ENCODE measurements around the gene THSD8. TPM values are rescaled to one million over a fixed set of nuclear protein-coding genes. Genes with fewer than 3 reads are reported as not detected.

THSD8 gene
- total and polyA plus RNA-seq, 2 of the 8 experiments (the other 6 are each of a cell fraction or from before 2014, with no cell fraction given), result 8.2 to 42.3 TPM

- Histone ChIP-seq H3K79me2 (ENCODE audit: control insufficient read depth in 1 of 2, insufficient read depth in 2 of 2, low read length in 2 of 2) (no peaks in the 10 kb centered on the region), H4K8ac (ENCODE audit: extremely low read depth, insufficient read depth, low read length) (peak overlapping the region; percentile 76), H2BK20ac (ENCODE audit: low read length) (peak overlapping the region; percentile 53; the same call in 1 of the 2 replicates), H2AK5ac (ENCODE audit: low read depth, low read length) (peak overlapping the region; percentile 76; the same call in 1 of the 2 replicates), H2AFZ (ENCODE audit: low read length) (no peak overlapping the region), H3K4ac (replicated peaks; ENCODE audit: insufficient read length, low read depth, low read length) (peak overlapping the region; percentile 87), H4K91ac (replicated peaks; ENCODE audit: insufficient read length, low read length) (peak overlapping the region; percentile 89), H2BK12ac (ENCODE audit: low read depth, low read length) (peak overlapping the region; percentile 56), H2BK15ac (ENCODE audit: low read length) (peak overlapping the region; percentile 95), H3K9me3 (ENCODE audit: insufficient read depth in 2 of 2, low read depth in 1 of 2, low read length in 1 of 2) (no peaks in the 10 kb centered on the region), H3K14ac (ENCODE audit: insufficient read length) (no peak overlapping the region), H3K9ac (replicated peaks in 1 of 4; ENCODE audit: extremely low read depth in 1 of 4, low read depth in 3 of 4, low read length in 3 of 4) (peak overlapping the region in 2 of 4 experiments; percentile 20 to 41; a peak in 3 of 7 replicates), H3K79me1 (ENCODE audit: low read depth, low read length) (no peaks in the 10 kb centered on the region; the same call in 1 of the 2 replicates), H3K23me2 (ENCODE audit: low read depth, low read length) (peaks cover 27% of the 10 kb centered on the region; the same call in 1 of the 2 replicates), H3K4me3 (ENCODE audit: extremely low read depth in 1 of 4, insufficient read depth in 2 of 4, low read depth in 3 of 4, low read length in 4 of 4) (peak overlapping the region; percentile 38 to 77 (median 54)), H3K27ac (ENCODE audit: low read depth, low read length) (peak overlapping the region; percentile 44; the same call in 1 of the 2 replicates), H2BK5ac (ENCODE audit: low read depth, low read length) (peak overlapping the region; percentile 71; the same call in 1 of the 2 replicates), H4K5ac (ENCODE audit: insufficient read length, low read depth, low read length) (peak overlapping the region; percentile 86), H3K27me3 (replicated peaks in 1 of 4; ENCODE audit: control insufficient read depth in 3 of 4, extremely low read depth in 1 of 4, insufficient read depth in 3 of 4, low read length in 3 of 4) (no peaks in the 10 kb centered on the region), H3K18ac (ENCODE audit: extremely low read depth, low read length) (peak overlapping the region; percentile 86), H4K20me1 (replicated peaks in 1 of 2; ENCODE audit: control insufficient read depth in 1 of 2, insufficient read depth in 2 of 2, low read length in 2 of 2) (peaks cover 0 to 1% of the 10 kb centered on the region in 2 experiments), H3K23ac (ENCODE audit: insufficient read length) (no peak overlapping the region), H3K56ac (replicated peaks; ENCODE audit: insufficient read length, low read depth, low read length) (peak overlapping the region; percentile 90), H3K36me3 (ENCODE audit: control insufficient read depth in 2 of 4, insufficient read depth in 4 of 4, low read length in 3 of 4) (no peaks in the 10 kb centered on the region), H3K4me1 (replicated peaks in 1 of 4; ENCODE audit: control insufficient read depth in 3 of 4, insufficient read depth in 4 of 4, low read length in 3 of 4) (peaks cover 13 to 30% (median 19%) of the 10 kb centered on the region in 4 experiments), H3K4me2 (ENCODE audit: insufficient read depth in 1 of 2, low read depth in 2 of 2, low read length in 2 of 2) (peak overlapping the region; percentile 51 to 98), H2BK120ac (replicated peaks; ENCODE audit: low read depth, low read length) (peak overlapping the region; percentile 4)
- CTCF ChIA-PET (ENCODE audit: partially characterized antibody), result interaction anchor here (0.7 to 9.3 kb wide), 3 partner anchors 13 to 52 kb away, joined by 3 to 277 read pairs (median 4); partner anchors contain the start of gene JUNB
- DNase-seq (ENCODE audit: low read depth in 1 of 2, low spot score in 2 of 2) (peak in 1 of 2 experiments; percentile 75), FAIRE-seq (no peak)
- WGBS, 2 experiments (ENCODE audit: extremely low coverage in 1 of 2, insufficient coverage in 1 of 2, insufficient read length in 1 of 2, insufficient replicate concordance in 2 of 2, low coverage in 1 of 2, low lambda C conversion rate in 2 of 2, missing lambda C conversion rate in 1 of 2), result 9% methylated on average over 14 of the region's 88 CpGs; no CpG with 5 or more reads in 1 of the 2 experiments
- POLR2A ChIA-PET (ENCODE audit: partially characterized antibody), result interaction anchor here (0.7 to 16.6 kb wide), 6 partner anchors 15 to 101 kb away, joined by 3 to 317 read pairs (median 4); partner anchors contain the start of genes DHPS, JUNB, PRDX2 and THSD8
- TF ChIP-seq BACH1 (IDR thresholded peaks at IDR 0.05; ENCODE audit: low read length) (peak; percentile 83), BRCA1 (IDR thresholded peaks at IDR 0.05; ENCODE audit: low read depth, low read length) (no peak), SIX5 (IDR thresholded peaks at IDR 0.05; ENCODE audit: low read depth, low read length) (no peak), GTF2F1 (IDR thresholded peaks at IDR 0.05; ENCODE audit: borderline replicate concordance, low read depth, low read length) (no peak), CEBPB (IDR thresholded peaks at IDR 0.05; ENCODE audit: low read depth, low read length) (no peak), HDAC2 (IDR thresholded peaks at IDR 0.05; ENCODE audit: borderline replicate concordance in 1 of 2, low read depth in 2 of 2, low read length in 2 of 2) (peak; percentile 65 to 93; a peak in 3 of 4 replicates), ASH2L (IDR thresholded peaks at IDR 0.05; ENCODE audit: low read length) (peak; percentile 45), SP4 (IDR thresholded peaks at IDR 0.05; ENCODE audit: low read length) (no peak), SRF (IDR thresholded peaks at IDR 0.05; ENCODE audit: low read depth, low read length) (no peak), CBX5 (IDR thresholded peaks at IDR 0.05; ENCODE audit: low read depth, low read length) (no peak)
These were observed 19.2 kb upstream of the THSD8 start for GRCh38 chr19:12782424-12783290.

Data from H1 (cell line).